SK-N-SH (cell line): ENCODE measurements around the gene ADGRB2. TPM values are rescaled to one million over a fixed set of nuclear protein-coding genes. Genes with fewer than 3 reads are reported as not detected.
A peak's percentile ranks its signal among the peaks of the same experiment; 100 is the strongest.

ENCODE experiments used
- CTCF ChIA-PET: fragments of 300-600, 350-600 bp; formaldehyde crosslinking; extraction: SDS; loops from one replicate; lab custom pipeline; 2021; lab: Yijun Ruan, JAX
- POLR2A ChIA-PET: fragments of 350-600 bp; sonication (Branson Sonifier 250); formaldehyde crosslinking; extraction: SDS; loops from one replicate; lab custom pipeline; 2020; ENCODE audit warnings: antibody characterized with exemption, inconsistent platforms; lab: Yijun Ruan, JAX
- DNase-seq: peaks from one replicate; pipeline ENCODE4 v3.0.0; 2012
- H2AFZ ChIP-seq: fragments of 200-600 bp; sonication (generic); 2 replicates; pipeline ENCODE4 v1.8.1; 2016; ENCODE audit warnings: antibody characterized with exemption, mild to moderate bottlenecking, low read depth
- H3F3A ChIP-seq: fragments of 200-600 bp; sonication (generic); replicated peaks from 2 replicates; pipeline ENCODE3; 2016; ENCODE audit warnings: antibody characterized with exemption, mild to moderate bottlenecking; ENCODE audit not compliant: insufficient read depth
- H3K27ac ChIP-seq, 2 experiments: fragments of 200-500 bp in 1 of 2; fragments of 200-600 bp in 1 of 2; sonication (Bioruptor generic) in 1 of 2; sonication (generic), shearing (Covaris generic) in 1 of 2; 2 replicates each; pipeline versions ENCODE4 v1.5.1 to v1.6.1; 2014 to 2016; ENCODE audit warnings: low read depth in 2 of 2, inconsistent platforms in 1 of 2, low read length in 1 of 2, mild to moderate bottlenecking in 1 of 2, mixed read lengths in 1 of 2
- H3K27me3 ChIP-seq: fragments of 200-600 bp; sonication (generic), shearing (Covaris generic); 2 replicates; pipeline ENCODE4 v1.6.1; 2016; ENCODE audit warnings: mixed run types; ENCODE audit not compliant: insufficient read depth
- H3K36me3 ChIP-seq, 2 experiments: fragments of 200-500 bp in 1 of 2; fragments of 200-600 bp in 1 of 2; sonication (Bioruptor generic) in 1 of 2; sonication (generic) in 1 of 2; replicated peaks in 1 of 2; 2 replicates each; pipeline versions ENCODE3 to v1.5.1; 2014 to 2016; ENCODE audit warnings: low read length in 1 of 2, mild to moderate bottlenecking in 1 of 2; ENCODE audit not compliant: insufficient read depth in 2 of 2, control insufficient read depth in 1 of 2
- H3K4me1 ChIP-seq, 2 experiments: fragments of 200-500 bp in 1 of 2; fragments of 200-600 bp in 1 of 2; sonication (Bioruptor generic) in 1 of 2; sonication (generic), shearing (Covaris generic) in 1 of 2; 2 replicates each; pipeline versions ENCODE4 v1.5.1 to v1.6.1; 2014 to 2016; ENCODE audit warnings: low read depth in 1 of 2, low read length in 1 of 2, mixed run types in 1 of 2; ENCODE audit not compliant: insufficient read depth in 2 of 2, control insufficient read depth in 1 of 2
- H3K4me2 ChIP-seq: fragments of 200-600 bp; sonication (generic), shearing (Covaris generic); 2 replicates; pipeline ENCODE4 v1.6.1; 2017; ENCODE audit warnings: mixed run types
- H3K4me3 ChIP-seq, 2 experiments: fragments of 200-500 bp in 1 of 2; fragments of 200-600 bp in 1 of 2; sonication (Bioruptor generic) in 1 of 2; sonication (generic), shearing (Covaris generic) in 1 of 2; 2 replicates each; pipeline versions ENCODE4 v1.5.1 to v1.8.1; 2014 to 2016; ENCODE audit warnings: low read depth in 2 of 2, inconsistent platforms in 1 of 2, low read length in 1 of 2, mild to moderate bottlenecking in 1 of 2, mixed read lengths in 1 of 2, moderate library complexity in 1 of 2
- H3K79me2 ChIP-seq: fragments of 200-600 bp; sonication (generic); 2 replicates; pipeline ENCODE4 v1.8.1; 2017; ENCODE audit warnings: mild to moderate bottlenecking; ENCODE audit not compliant: insufficient read depth
- H3K9ac ChIP-seq: fragments of 200-600 bp; sonication (generic); 2 replicates; pipeline ENCODE4 v1.6.1; 2017; ENCODE audit warnings: mixed run types
- H3K9me2 ChIP-seq: fragments of 200-600 bp; sonication (generic); 2 replicates; pipeline ENCODE4 v1.6.1; 2017; ENCODE audit warnings: mixed run types
- H3K9me3 ChIP-seq: fragments of 200-600 bp; sonication (generic); 2 replicates; pipeline ENCODE4 v1.6.1; 2017; ENCODE audit warnings: mixed run types, mild to moderate bottlenecking, moderate library complexity
- H4K20me1 ChIP-seq: fragments of 200-600 bp; sonication (generic); 2 replicates; pipeline ENCODE4 v1.6.1; 2017; ENCODE audit warnings: mild to moderate bottlenecking, mixed run types; ENCODE audit not compliant: insufficient read depth
- EP300 ChIP-seq, 2 experiments: IDR thresholded peaks; 2 replicates each; pipeline versions ENCODE4 v1.4.0 to v1.6.1; 2012; ENCODE audit warnings: borderline replicate concordance in 1 of 2, low read depth in 1 of 2, low read length in 1 of 2
- FOXJ3 ChIP-seq: sonication (generic); formaldehyde crosslinking; IDR thresholded peaks from 2 replicates; pipeline ENCODE4 v1.5.1; 2020; ENCODE audit warnings: mild to moderate bottlenecking, missing genetic modification reagents
- MXI1 ChIP-seq: IDR thresholded peaks from 2 replicates; pipeline ENCODE4 v1.6.1; 2012; ENCODE audit warnings: mild to moderate bottlenecking, low read depth, low read length, improper control_type of control experiment
- NFIC ChIP-seq: IDR thresholded peaks from 2 replicates; pipeline ENCODE4 v1.4.0; 2012; ENCODE audit warnings: borderline replicate concordance
- NRF1 ChIP-seq: IDR thresholded peaks from 2 replicates; pipeline ENCODE4 v1.6.1; 2012; ENCODE audit warnings: low read depth, mild to moderate bottlenecking, low read length
- RAD21 ChIP-seq: IDR thresholded peaks from 2 replicates; pipeline ENCODE4 v1.6.1; 2012; ENCODE audit warnings: mild to moderate bottlenecking, low read length
- RXRA ChIP-seq: IDR thresholded peaks from 2 replicates; pipeline ENCODE4 v1.4.0; 2012; ENCODE audit warnings: low read depth, mild to moderate bottlenecking, borderline replicate concordance
- TEAD4 ChIP-seq: IDR thresholded peaks from 2 replicates; pipeline ENCODE4 v1.4.0; 2012; ENCODE audit warnings: mild to moderate bottlenecking, borderline replicate concordance; ENCODE audit not compliant: insufficient read depth
- YY1 ChIP-seq: IDR thresholded peaks from 2 replicates; pipeline ENCODE4 v1.4.0; 2012; ENCODE audit warnings: low read depth, mild to moderate bottlenecking
- WGBS: methylation state at CpG from one replicate; pipeline ENCODE4 v1.1.6; 2017; ENCODE audit warnings: low lambda C conversion rate; 5-methylcytosine and 5-hydroxymethylcytosine counted together
- polyA plus RNA-seq, 3 experiments: library from polyadenylated mRNA; depleted of rRNA; stranded (reverse); fragments of >200 nt; gene quantifications; 2 replicates each; pipeline ENCODE4 v1.2.3, GENCODE V29; 2012
- TF ChIP-seq, protein P1 (sequence below): IDR thresholded peaks from 2 replicates; pipeline ENCODE4 v1.6.1; 2012; ENCODE audit warnings: mild to moderate bottlenecking, low read depth, low read length, moderate library complexity
- TF ChIP-seq, protein P2 (sequence below): IDR thresholded peaks from 2 replicates; pipeline ENCODE4 v1.4.0; 2012; ENCODE audit warnings: low read depth, borderline replicate concordance
- TF ChIP-seq, protein P3 (sequence below): IDR thresholded peaks from 2 replicates; pipeline ENCODE4; 2012
- TF ChIP-seq, protein P4 (sequence below): fragments of 150-350 bp; IDR thresholded peaks from 2 replicates; pipeline ENCODE4 v1.6.1; 2017; ENCODE audit warnings: antibody characterized with exemption, low read length, low read depth, borderline replicate concordance

ADGRB2 gene
- polyA plus RNA-seq, 1 of the 3 experiments (the other 2 are of a cell fraction), result 13.0 TPM

DNA sequence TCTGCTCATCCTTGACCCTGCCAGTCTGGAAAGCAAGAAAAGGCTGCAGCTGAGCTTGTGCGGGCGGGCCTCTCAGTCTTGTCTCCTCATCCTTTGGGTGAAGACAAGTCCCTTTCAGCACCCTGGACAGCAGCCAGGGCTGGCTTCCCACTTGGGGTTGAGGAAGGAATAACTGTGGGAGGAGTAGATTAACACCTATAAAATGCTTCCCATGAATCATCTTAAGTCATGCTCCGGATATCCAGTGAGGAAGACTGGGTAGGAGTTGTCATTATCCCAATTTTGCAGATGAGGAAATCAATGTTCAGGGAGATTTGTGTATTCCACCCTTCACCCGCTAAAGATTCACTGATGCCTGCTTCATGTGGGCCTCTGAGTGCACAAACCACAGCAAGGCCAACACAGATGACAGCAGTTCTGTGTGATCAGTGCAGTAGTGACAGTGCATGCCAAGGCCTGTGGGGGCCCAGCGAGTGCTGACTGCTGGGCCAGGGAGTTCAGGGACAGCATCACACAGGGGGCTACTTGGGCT, 40.2 kb downstream of the ADGRB2 start:
- H3K4me2 ChIP-seq, result no peak overlapping the region
- H3K9me3 ChIP-seq, result no peaks in the 10 kb centered on the region
- no peak overlapping the region for H3K4me3 ChIP-seq
- 75% methylated on average over 5 of the region's 5 CpGs for WGBS
- H3K27me3 ChIP-seq, result no peaks in the 10 kb centered on the region
- no peak for TF ChIP-seq RAD21
- no peak for TF ChIP-seq FOXJ3 (CRISPR knock-in tag)
- TF ChIP-seq, protein P1, sequence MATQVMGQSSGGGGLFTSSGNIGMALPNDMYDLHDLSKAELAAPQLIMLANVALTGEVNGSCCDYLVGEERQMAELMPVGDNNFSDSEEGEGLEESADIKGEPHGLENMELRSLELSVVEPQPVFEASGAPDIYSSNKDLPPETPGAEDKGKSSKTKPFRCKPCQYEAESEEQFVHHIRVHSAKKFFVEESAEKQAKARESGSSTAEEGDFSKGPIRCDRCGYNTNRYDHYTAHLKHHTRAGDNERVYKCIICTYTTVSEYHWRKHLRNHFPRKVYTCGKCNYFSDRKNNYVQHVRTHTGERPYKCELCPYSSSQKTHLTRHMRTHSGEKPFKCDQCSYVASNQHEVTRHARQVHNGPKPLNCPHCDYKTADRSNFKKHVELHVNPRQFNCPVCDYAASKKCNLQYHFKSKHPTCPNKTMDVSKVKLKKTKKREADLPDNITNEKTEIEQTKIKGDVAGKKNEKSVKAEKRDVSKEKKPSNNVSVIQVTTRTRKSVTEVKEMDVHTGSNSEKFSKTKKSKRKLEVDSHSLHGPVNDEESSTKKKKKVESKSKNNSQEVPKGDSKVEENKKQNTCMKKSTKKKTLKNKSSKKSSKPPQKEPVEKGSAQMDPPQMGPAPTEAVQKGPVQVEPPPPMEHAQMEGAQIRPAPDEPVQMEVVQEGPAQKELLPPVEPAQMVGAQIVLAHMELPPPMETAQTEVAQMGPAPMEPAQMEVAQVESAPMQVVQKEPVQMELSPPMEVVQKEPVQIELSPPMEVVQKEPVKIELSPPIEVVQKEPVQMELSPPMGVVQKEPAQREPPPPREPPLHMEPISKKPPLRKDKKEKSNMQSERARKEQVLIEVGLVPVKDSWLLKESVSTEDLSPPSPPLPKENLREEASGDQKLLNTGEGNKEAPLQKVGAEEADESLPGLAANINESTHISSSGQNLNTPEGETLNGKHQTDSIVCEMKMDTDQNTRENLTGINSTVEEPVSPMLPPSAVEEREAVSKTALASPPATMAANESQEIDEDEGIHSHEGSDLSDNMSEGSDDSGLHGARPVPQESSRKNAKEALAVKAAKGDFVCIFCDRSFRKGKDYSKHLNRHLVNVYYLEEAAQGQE, result peak; percentile 100
- TF ChIP-seq, protein P2, sequence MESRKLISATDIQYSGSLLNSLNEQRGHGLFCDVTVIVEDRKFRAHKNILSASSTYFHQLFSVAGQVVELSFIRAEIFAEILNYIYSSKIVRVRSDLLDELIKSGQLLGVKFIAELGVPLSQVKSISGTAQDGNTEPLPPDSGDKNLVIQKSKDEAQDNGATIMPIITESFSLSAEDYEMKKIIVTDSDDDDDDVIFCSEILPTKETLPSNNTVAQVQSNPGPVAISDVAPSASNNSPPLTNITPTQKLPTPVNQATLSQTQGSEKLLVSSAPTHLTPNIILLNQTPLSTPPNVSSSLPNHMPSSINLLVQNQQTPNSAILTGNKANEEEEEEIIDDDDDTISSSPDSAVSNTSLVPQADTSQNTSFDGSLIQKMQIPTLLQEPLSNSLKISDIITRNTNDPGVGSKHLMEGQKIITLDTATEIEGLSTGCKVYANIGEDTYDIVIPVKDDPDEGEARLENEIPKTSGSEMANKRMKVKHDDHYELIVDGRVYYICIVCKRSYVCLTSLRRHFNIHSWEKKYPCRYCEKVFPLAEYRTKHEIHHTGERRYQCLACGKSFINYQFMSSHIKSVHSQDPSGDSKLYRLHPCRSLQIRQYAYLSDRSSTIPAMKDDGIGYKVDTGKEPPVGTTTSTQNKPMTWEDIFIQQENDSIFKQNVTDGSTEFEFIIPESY, result no peak
- no peak for TF ChIP-seq NRF1
- TF ChIP-seq RXRA, result no peak
- peaks cover 0 to 10% of the 10 kb centered on the region in 2 experiments; a peak in 1 of 4 replicates for H3K4me1 ChIP-seq
- H3K79me2 ChIP-seq, result no peaks in the 10 kb centered on the region
- peaks cover 0 to 7% of the 10 kb centered on the region in 2 experiments for H3K36me3 ChIP-seq
- DNase-seq, result no peak
- H4K20me1 ChIP-seq, result no peaks in the 10 kb centered on the region
- H3F3A ChIP-seq, result peaks cover 5% of the 10 kb centered on the region
- CTCF ChIA-PET, result interaction anchor here (0.6 to 3.4 kb wide), 3 partner anchors 8 to 22 kb away, joined by 3 to 36 read pairs (median 22); no protein-coding TSS in a partner anchor
- no peak overlapping the region for H3K9ac ChIP-seq
- POLR2A ChIA-PET, result no interaction called here
- H3K27ac ChIP-seq, result no peak overlapping the region
- no peaks in the 10 kb centered on the region for H3K9me2 ChIP-seq
- no peak overlapping the region for H2AFZ ChIP-seq

DNA sequence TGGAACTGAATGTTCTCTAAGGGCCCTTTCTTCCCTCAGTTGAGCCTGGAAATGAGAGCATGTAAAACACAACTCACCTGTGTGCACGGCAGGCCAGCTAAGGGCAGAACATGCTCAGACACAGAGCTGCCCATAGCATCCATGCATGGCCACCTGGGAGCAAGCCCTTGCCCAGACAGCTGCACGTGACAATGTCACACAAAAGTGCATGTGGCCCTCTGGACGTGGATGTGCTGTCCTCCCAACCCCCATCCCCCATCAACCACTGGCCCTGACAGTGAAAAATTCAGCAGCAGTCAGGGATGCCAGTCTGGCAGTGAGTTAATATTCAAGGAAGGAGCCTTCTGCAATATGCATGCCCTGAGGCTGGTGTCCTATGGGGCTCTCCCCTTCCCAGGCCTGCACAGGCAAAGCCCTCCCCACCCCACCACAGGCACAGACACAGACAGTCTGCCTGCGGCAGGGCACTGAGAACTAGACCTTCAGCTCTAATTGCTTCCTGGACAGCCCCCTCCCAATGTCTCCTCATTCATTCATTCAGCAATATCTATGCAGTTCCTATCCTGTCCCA, 45.7 kb downstream of the ADGRB2 start:
- H3K4me2 ChIP-seq, result no peak overlapping the region
- ChIA-PET CTCF (interaction anchor here (1.2 to 10.3 kb wide), 6 partner anchors 12 to 70 kb away, joined by 3 to 156 read pairs (median 68); partner anchors contain the start of gene ADGRB2), POLR2A (interaction anchor here (1.3 kb wide), 1 partner anchor 15 kb away, joined by 3 read pairs; the partner anchor contains the start of gene COL16A1)
- H4K20me1 ChIP-seq, result no peaks in the 10 kb centered on the region
- no peaks in the 10 kb centered on the region for H3K9me2 ChIP-seq
- peak overlapping the region in 1 of 2 experiments; percentile 78; a peak in 2 of 4 replicates for H3K27ac ChIP-seq
- no peak overlapping the region for H2AFZ ChIP-seq
- H3K36me3 ChIP-seq, result no peaks in the 10 kb centered on the region
- peak; percentile 71 for DNase-seq
- H3K4me3 ChIP-seq, result no peak overlapping the region
- no peaks in the 10 kb centered on the region for H3K79me2 ChIP-seq
- peaks cover 10% of the 10 kb centered on the region for H3F3A ChIP-seq
- no peak overlapping the region for H3K9ac ChIP-seq
- peaks cover 26 to 44% of the 10 kb centered on the region in 2 experiments; a peak in 2 of 4 replicates for H3K4me1 ChIP-seq
- H3K27me3 ChIP-seq, result no peaks in the 10 kb centered on the region
- no peaks in the 10 kb centered on the region for H3K9me3 ChIP-seq
- WGBS, result 63% methylated on average over 2 of the region's 4 CpGs
- TF ChIP-seq, protein P2, result no peak
- TF ChIP-seq RAD21 (no peak), NFIC (no peak), EP300 (IDR thresholded peaks at IDR 0.05; ENCODE audit: borderline replicate concordance in 1 of 2, low read depth in 1 of 2, low read length in 1 of 2) (peak in 1 of 2 experiments; percentile 41; a peak in 1 of 4 replicates), NRF1 (no peak), YY1 (no peak), TEAD4 (no peak), FOXJ3 (CRISPR knock-in tag) (0 out of 2 replicates have a peak, but pooled peaks have one; percentile 27), MXI1 (peak; percentile 35; the same call in 1 of the 2 replicates)
- TF ChIP-seq, protein P3, sequence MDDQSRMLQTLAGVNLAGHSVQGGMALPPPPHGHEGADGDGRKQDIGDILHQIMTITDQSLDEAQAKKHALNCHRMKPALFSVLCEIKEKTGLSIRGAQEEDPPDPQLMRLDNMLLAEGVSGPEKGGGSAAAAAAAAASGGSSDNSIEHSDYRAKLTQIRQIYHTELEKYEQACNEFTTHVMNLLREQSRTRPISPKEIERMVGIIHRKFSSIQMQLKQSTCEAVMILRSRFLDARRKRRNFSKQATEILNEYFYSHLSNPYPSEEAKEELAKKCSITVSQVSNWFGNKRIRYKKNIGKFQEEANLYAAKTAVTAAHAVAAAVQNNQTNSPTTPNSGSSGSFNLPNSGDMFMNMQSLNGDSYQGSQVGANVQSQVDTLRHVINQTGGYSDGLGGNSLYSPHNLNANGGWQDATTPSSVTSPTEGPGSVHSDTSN, result no peak
- TF ChIP-seq, protein P4, sequence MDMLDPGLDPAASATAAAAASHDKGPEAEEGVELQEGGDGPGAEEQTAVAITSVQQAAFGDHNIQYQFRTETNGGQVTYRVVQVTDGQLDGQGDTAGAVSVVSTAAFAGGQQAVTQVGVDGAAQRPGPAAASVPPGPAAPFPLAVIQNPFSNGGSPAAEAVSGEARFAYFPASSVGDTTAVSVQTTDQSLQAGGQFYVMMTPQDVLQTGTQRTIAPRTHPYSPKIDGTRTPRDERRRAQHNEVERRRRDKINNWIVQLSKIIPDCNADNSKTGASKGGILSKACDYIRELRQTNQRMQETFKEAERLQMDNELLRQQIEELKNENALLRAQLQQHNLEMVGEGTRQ, result no peak
